GM18868 (cell line): Measurements from ENCODE around the gene PHACTR2.
"Not testable (repeated sequence)": the region's sequence is repeated elsewhere in the genome, so short reads cannot be mapped to it uniquely, and the experiment has no call there.

Source experiments
- ATAC-seq: cut with Tn5 transposase; IDR thresholded peaks from one replicate; pipeline ENCODE4 v1.9.1; 2021; ENCODE audit warnings: mild to moderate bottlenecking, moderate library complexity; ENCODE audit not compliant: unreplicated experiment

Gene PHACTR2

DNA sequence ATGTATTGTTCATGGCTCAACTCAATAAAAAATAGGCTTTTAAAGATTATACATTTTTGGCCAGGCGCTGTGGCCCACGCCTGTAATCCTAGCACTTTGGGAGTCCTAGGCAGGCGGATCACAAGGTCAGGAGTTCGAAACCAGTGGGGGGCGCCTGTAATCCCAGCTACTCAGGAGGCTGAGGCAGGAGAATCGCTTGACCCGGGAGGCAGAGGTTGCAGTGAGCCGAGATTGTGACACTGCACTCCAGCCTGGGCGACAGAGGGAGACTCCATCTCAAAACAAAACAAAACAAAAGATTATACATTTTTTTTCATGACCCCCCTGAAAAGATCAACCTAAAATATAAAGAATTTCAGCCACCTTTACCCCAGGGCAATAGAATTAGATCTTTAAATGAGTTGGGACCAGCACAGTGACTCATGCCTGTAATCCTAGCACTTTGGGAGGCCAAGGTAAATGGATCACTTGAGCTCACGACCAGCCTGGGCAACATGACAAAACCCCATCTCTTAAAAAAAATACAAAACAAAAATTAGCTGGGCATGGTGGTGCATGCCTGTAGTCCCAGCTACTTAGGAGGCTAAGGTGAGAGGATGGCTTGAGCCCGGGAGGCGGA lies 60.4 kb downstream of the PHACTR2 start:
- not testable (repeated sequence) for ATAC-seq

DNA sequence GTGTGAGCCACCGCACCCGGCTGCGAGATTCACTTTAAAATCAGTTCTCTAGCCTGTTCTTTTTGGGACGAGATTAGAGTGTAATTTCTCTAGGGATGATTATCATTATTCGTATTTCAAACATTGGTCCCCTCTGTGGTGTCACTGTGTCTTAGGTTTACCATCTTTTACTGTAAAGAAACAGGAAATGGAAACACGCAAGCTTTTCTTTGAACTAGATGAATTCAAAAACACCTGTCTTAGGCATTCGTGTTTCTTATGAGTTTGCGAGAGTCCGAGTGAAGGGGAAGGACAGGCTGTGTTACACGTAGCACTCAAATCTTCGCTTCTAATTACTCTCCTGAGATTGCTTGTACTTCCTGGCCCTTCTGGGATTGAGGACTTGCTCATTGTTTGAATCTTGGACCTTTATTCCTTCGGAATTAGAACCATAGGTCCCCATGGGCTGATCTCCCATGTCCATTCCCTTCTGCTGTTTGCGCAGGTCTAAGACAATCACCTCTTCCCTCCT lies 61.6 kb downstream of the PHACTR2 start:
- no peak for ATAC-seq

DNA sequence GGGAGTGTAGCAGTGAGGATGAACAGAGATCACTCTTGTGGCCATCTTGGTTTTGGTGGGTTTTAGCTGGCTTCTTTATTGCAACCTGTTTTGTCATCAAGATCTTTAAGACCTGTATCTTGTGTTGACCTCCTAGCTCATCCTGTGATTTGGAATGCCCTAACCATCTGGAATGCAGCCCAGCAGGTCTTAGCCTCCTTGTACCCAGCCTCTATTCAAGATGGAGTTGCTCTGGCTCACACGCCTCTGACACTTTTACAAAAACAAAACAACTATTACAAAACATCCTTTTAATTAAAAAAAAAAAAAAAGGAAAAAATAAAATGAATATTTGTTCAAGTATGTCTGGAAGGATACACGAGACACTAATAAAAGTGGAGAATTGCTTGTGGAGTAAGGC lies 62.4 kb downstream of the PHACTR2 start:
- no peak for ATAC-seq

DNA sequence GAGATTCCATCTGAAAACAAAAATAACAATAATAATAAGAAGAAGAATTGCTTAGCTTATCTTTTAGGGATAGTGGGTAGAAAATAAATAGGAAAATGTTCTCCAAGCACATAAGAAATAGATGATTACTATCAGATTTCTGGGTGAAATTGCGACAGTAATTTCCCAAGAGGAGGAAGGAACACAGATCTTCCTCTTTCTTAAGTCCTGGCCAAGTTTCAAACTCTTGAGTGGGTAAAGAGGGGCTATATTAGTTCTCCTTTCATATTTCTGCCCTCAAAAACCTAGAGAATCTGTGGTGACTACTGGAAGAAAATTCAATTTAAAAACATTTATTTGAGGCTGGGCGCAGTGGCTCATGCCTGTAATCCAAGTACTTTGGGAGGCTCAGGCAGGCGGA lies 63.7 kb downstream of the PHACTR2 start:
- no peak for ATAC-seq

DNA sequence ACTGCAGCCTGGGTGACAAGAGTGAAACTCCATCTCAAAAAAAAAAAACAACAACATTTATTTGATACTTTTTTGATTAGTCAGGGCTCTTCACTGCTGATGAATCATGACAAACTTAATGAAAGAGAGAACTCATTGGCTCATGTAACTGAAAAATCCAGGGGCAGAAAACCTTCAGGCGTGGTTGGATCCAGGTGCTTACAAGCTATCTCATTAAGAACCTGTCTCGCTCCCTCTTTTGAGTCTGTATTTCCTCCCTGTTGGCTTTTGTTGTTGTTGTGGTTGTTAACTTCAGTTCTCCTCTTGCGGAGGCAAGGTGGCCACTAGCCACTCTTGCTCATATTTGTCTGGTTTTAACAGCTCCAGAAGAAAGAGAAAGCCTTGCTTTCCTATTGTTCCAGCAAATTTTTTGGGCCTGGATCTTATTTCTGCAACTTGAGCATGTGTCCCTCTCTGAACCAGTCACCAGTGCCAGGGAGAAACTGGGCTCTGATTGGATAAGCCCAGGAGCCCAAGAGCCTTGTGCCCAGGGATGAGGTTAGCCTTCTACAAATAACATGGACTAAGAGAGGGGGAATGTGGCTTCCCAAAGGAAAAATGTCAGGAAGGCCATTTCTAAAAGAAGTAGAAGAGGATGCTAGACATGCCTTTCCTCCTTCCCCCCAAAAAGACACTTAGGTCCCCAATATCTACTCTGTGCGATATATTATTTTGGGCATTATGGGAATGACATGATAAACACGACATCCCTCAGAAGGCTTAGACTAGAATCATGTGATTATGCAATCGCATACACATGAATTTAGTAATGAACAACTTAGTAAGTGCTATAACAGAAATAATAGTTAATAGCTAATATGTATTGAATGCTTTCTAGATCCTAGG lies 64.5 kb downstream of the PHACTR2 start:
- ATAC-seq = no peak

DNA sequence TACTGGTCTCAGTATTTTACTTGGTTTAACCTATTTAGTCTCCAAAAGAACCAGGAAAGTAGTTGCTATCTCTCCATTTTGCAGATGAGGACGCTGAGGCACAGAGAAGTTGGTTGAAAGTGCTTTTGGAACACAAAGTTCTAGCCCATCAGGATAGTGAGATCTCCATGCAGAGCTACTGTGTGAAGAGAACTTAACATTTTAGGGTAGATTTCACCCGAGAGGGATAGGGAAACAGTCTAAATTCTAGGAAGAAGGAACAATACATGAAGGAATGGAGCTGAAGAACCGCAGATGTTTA lies 65.1 kb downstream of the PHACTR2 start:
- ATAC-seq = no peak

DNA sequence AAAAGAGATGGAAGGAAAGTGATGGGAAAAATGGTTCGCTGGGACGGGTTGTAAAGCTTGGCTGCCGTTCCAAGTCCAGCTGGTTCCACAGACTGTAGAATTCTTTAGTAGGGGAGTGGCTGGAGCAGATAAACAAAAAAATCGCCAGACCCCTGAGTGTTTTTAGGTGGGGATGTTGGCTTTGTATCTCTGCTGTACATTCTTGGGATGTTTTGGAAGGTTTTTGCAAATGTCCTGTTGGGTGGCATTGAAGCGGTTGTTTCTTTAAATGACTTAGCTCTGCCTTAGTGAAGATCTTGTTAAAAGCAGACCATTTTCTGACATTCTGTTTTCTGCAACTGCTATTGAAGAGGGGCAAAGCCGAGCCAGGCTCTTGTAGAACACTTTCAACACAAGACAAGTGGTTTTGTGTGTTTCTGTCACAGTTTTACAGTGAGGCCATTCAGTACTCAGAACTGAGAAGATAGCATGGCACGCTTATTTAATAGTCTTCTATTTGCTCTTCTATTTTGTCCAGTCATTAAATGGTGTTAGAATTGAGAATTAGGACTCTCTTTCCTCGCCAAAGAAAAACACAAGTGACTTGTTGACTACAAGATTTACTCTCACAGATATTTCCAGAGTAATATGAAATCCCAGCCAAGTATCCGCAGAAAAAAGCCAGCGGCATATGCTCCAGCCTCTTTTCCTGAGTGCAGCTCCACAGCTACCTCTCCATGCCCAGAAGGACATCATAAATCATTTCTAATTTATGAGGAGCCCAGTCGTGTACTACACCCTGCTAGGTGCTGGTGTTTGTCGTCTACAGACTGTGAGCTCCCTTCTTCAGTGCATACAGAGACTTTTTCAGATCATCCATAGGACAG lies 65.8 kb downstream of the PHACTR2 start:
- no peak for ATAC-seq

DNA sequence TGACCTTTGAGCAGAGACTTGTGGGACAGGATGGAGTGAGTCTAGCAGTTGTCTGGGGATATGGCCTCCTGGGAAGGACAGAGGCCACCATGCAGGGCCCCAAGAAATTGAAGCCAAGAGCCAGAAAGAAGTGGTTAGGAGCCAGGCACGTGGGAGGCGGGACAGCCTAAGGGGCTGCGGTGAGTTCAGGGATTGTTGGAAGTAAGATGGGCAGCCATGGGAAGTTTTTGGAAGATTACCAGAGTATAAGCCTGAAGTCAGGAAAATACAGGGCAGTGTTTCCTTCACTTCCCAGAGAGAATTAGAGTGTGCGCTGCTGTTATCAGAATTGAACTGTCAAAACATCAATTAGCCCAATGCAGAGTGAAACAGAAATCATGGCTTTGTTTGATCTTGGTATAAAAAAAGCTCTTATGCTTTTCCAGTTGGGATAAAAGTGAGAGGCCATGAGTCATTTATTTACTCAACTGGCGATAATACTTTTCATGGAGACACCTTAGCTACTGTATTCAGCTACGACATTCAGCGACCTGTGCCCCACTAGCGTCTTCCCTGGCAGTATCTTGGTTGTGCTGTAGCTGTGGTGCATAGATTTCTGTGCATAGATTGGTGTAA lies 66.9 kb downstream of the PHACTR2 start:
- no peak for ATAC-seq

DNA sequence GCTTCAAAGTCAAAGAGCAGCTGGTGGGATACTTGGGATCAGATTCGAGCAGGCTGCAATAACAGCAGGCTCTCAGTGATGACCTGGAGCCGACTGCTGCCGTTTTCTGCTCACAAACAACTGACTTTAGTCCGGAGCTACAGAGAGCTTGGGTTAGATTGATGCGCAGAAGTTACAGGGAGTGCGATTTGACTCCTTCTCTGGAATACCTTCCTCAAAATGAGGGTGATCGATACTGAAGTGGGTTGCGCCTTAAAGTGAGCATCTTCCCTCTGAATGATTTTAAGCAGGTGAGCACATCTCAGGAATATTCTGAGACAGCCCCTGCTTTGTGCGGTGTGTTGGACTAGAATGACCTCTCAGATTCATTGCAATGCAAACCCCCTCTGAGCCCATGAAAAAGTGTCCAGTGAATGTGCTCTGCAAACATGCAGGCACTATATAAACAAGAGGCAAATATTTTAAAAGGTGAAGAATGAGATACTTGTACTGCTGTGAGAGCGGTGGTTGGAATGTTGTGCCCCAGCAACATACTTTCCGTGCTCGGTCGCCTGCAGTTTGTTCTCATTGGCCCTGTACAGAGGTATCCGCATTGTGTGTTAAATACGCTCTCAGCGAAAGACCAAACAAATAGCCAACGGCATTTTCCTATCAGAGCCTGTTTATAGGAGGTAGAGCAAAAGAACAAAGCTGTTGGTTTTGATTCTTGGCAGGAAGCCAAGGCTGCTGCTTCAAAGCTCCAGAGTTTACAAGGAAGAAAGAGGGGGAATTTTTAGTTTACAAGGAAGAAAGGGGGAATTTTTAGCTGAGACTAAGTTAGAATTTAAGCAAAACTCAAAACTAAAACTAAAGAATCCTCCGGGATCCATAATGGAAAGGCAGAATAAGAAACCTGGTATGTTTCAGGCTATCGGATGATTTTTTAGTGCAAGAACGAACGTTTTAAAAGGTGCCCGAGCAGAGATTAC lies 67.7 kb downstream of the PHACTR2 start:
- no peak for ATAC-seq

DNA sequence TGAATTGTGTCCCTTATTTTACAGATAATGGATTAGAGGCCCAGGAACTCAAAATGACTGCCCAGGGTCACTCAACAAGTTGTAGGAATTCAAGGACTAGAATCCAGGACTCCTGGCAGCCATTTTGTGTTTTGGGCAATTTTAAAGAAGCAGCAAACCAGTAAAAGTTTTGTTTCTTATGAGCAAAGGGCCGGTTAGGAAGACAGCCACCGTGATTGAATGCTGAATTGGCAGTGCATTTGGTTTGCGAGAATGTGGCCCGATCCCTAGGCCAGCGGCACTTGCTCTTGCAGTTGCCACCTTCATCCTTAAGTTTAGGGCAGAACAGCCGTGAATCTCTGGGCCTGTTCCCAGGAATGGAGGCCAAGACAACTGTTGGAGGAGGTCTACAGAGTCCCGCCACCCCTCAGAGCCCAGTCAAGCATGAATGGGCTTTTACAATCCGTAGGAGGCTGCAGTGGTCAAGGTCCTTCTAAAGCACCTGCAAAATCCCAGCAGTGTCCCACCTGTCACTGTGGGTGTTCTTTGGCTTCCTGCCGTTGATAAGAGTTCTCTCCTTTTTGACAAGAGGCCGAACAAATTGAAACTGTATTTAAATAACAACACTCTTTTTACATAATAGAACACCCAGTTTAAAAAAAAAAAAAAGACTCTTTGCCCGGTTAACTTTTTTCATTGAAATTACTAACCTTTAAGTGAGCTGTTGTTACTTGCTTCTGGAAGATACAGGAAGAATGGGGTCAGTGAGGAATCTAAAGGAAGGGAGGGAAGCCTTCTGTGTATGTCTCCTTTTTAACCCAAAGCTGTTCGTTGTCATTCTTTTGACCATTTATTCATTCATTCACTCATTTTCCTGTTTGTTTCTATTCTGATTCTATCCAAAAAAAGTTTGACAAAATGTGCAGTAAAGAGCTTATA lies 68.7 kb downstream of the PHACTR2 start:
- no peak for ATAC-seq

DNA sequence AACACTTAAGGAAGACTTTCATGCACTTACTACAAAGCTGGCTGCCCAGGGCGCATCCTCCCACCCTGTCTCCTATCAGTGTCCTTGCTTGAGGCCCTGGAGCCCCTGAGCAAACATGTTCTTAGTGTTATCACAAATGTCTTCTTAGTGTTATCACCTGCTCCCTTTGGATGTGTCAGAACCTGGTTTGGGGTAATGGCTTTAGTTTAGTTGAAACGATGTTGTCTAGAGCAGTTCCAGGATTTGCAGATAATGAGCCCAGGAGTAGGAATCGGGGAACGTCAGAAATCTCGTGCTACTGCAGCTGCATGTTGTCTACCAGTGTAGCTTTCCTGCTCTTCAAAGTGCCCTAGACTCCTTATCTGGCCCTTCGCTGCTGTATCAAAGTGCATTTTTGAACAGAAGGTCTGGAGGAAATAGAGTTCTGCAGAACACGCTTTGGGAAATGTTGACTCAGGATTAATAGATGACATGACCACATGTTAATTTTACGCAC lies 69.6 kb downstream of the PHACTR2 start:
- ATAC-seq = no peak

DNA sequence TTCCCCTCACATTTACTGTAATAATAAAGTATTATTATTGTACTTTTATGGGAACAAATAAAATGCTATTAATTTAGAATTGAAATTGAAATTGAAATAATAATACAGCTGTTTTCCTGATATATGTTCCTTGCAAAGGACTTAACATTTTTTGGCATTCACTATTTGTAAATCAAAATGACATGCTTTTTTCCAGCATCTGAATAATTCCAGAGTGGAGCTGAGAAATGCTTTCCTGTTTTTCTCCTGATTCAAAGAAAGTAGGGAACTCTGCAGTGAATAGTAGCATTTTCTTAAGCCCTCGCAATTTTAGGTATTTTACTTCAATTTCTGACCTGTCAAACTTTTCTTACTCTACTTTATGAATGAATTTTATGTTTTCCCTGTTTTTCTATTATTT lies 72.1 kb downstream of the PHACTR2 start:
- ATAC-seq = no peak

DNA sequence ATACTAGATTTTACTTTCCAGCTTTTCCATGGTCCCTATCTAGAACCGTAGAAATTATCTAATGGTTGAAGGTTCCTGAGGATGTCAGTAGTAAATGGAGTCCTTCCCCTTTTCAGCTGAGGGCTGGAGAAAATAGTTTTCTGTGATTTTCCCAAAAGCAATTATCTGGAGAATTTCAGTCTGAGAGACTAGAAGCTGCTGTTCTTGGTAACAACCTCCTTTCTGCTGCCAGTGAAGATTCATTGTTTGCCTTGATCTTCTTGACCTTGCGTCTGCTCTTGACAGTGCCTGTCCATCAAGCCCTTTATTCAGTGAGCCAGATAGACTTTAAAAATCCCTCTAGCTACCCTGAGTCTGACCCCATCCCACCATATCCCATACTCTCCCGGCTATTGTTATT lies 73.1 kb downstream of the PHACTR2 start:
- no peak for ATAC-seq

DNA sequence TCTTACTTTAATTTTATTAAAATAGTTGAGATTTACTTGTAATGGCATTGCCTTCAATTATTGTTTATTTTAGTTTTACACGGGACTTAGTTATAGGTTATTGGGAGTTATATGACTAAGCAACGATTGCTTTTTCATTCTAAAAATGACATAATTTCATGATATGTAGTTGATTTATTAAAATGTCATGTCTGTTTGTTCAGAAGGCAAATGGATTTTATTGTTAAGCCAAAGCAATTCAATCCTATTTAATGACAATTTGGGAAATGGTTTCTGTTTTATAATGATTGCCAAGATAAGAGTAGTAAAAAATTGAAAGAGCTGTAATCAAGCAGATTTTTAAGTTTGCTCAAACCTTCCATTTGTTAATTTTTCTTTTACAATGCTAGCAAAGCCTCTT lies 74.7 kb downstream of the PHACTR2 start:
- ATAC-seq = no peak

DNA sequence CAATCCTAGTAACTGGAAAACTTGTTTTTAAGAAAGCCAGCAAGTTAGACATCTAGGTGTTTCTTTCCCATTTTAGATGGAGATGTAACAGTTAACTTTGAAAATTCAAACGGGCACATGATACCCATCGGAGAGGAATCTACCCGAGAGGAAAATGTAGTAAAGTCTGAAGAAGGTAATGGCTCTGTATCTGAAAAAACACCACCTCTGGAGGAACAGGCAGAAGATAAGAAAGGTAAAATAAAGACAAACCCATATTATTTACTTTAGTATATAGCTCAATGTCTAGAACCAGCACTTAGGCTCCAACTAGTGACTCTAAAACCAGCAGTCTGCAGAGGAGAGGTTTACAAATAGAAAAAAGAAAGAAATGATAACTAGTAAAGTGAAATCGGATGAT lies 75.9 kb downstream of the PHACTR2 start:
- ATAC-seq = no peak

DNA sequence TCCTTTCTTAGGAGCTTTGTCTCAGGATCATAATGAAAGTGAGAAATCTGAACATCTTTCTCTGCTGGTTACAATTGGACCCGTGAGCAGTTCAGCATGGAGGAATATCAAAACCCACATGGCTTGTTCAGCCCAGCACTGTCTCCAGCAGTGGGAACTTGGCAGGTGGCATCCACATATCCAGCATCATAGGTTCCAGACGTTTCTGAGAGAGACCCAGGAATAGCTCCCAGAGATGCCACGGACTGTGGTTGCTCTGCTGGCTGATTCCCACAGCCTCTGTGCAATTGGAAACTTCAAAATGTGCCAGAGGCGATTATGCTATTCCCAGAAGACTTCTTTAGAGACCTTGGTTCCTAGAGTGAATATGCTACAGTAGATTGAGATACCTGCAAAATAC lies 76.4 kb downstream of the PHACTR2 start:
- no peak for ATAC-seq

DNA sequence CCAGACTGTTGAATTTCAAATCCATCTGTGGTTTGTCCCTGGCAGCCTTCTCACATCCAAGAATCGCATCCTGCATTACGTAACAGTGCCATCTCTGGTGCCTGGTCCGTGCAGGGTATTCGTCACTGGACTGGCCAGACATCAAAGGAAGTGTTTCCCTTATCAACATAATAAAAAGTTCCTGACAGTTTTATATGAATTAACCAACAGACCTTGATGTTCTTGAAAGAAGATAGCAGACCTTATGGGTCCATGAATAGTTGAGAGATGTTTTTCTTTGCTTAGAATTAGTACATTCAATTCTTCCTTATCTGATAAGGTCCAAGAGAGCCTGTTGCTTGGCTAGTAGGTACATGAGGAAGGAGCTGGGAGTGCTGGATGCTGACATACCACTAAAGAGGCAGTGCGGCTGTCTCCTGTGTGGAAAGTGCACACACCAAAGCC lies 77.6 kb downstream of the PHACTR2 start:
- ATAC-seq = no peak

DNA sequence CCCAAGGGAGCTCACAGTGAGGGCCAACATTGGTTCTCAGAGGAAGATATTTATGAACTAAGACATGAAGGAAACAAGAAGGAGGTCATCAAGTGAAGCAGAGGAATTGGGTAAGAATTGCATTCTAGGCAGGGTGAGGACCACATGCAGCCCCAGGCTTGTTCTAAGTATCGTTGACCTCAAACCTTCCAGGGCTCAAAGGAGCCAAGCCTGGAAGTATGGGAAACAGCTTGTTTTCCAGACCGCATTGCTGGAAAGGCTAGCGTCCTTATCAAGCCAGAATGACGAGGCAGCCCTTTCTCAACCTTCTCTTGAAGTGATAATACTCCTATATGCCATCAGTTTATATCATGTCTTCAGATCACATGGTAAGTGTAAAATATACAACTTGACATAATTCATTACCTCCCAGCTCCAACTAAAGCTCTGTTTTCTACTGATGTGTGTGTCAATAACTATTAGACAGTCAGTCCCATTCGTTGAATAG lies 79.6 kb downstream of the PHACTR2 start:
- ATAC-seq = no peak

DNA sequence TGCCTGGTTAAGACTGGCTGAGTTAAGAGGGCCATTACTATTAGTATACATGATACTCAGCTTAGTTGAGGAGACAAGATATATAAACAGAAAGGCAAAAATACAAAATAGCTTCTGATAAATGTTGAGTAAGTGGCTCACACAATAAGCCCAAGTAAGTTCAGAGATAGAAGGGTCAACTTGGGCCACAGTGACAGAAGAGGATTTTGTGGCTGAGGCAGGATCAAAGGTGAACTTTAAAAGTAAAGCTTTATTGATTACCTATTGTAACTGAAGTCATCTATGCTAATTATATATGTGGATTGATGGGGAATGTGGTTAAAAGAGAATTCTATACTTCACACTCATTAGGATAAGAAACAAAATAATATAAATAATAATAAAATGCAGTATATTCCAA lies 80.8 kb downstream of the PHACTR2 start:
- ATAC-seq = no peak
